Ishikawa (cell line): Measurements from ENCODE around the gene DYNLL2.

Experiments
- CEBPB ChIP-seq: IDR thresholded peaks from 2 replicates; pipeline ENCODE4 v1.6.1; 2012
- CREB1 ChIP-seq: IDR thresholded peaks from 2 replicates; pipeline ENCODE4 v1.6.1; 2012; ENCODE audit warnings: low read depth
- EGR1 ChIP-seq: IDR thresholded peaks from 2 replicates; pipeline ENCODE4 v1.6.1; 2012
- EP300 ChIP-seq: IDR thresholded peaks from 2 replicates; pipeline ENCODE4 v1.6.1; 2012; ENCODE audit warnings: borderline replicate concordance
- FOXM1 ChIP-seq: IDR thresholded peaks from 2 replicates; pipeline ENCODE4 v1.6.1; 2012; ENCODE audit warnings: low read depth, borderline replicate concordance
- NFIC ChIP-seq: IDR thresholded peaks from 2 replicates; pipeline ENCODE4 v1.6.1; 2012
- RAD21 ChIP-seq: IDR thresholded peaks from 2 replicates; pipeline ENCODE4 v1.6.1; 2012; ENCODE audit warnings: low read depth
- TAF1 ChIP-seq: IDR thresholded peaks from 2 replicates; pipeline ENCODE4 v1.6.1; 2012; ENCODE audit warnings: low read depth, mild to moderate bottlenecking
- TCF12 ChIP-seq: IDR thresholded peaks from 2 replicates; pipeline ENCODE4 v1.6.1; 2012; ENCODE audit warnings: low read depth
- TEAD4 ChIP-seq: IDR thresholded peaks from 2 replicates; pipeline ENCODE4 v1.6.1; 2012
- USF1 ChIP-seq: IDR thresholded peaks from 2 replicates; pipeline ENCODE4 v1.6.1; 2012
- YY1 ChIP-seq: IDR thresholded peaks from 2 replicates; pipeline ENCODE4 v1.6.1; 2012; ENCODE audit warnings: low read depth
- ZBTB7A ChIP-seq: IDR thresholded peaks from 2 replicates; pipeline ENCODE4 v1.6.1; 2012; ENCODE audit warnings: low read depth
- TF ChIP-seq, protein P1 (sequence below): IDR thresholded peaks from 2 replicates; pipeline ENCODE4 v1.6.1; 2012
- TF ChIP-seq, protein P2 (sequence below): IDR thresholded peaks from 2 replicates; pipeline ENCODE4 v1.6.1; 2012; ENCODE audit warnings: low read depth, mild to moderate bottlenecking

Gene DYNLL2

DNA sequence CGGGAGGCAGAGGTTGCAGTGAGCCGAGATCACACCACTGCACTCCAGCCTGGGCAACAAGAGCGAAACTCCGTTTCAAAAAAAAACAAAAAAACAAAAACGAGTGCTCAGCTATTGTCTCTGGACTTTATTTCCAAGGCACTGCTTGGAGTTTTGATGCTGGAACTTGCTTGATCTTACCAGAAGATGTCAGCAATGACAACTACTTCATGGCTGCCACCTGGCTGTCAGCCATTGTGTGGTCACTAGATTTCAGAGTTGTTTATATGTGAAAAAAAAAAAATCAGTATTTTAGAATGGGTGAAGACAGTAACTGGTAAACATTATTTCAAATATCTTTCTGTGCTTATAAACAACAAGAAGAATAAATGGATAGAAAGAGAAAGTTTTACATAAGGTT lies 38.7 kb downstream of the DYNLL2 start:
- TF ChIP-seq EGR1 (no peak), FOXM1 (no peak), TCF12 (no peak), NFIC (0 out of 2 replicates have a peak, but pooled peaks have one; percentile 7), RAD21 (peak; percentile 55), TAF1 (no peak)
- TF ChIP-seq, protein P1, sequence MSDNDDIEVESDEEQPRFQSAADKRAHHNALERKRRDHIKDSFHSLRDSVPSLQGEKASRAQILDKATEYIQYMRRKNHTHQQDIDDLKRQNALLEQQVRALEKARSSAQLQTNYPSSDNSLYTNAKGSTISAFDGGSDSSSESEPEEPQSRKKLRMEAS = no peak

DNA sequence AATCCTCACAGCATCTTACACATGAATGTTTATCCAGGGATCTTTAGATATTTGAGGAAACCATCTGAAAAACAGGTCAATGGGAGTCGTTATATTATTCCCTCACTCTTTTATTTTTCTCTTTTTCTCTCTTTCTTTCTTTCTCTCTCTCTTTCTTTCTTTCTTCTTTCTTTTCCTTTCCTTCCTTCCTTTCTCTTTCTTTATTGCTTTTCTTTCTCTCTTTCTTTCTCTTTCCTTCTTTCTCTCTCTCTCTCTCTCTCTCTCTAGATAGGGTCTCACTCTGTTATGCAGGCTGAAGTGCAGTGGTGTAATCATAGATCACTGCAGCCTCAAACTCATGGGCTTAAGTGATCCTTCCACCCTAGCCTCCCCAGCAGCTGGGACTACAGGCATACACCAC lies 44.6 kb downstream of the DYNLL2 start:
- no peak for TF ChIP-seq EGR1
- TF ChIP-seq CREB1 = no peak

DNA sequence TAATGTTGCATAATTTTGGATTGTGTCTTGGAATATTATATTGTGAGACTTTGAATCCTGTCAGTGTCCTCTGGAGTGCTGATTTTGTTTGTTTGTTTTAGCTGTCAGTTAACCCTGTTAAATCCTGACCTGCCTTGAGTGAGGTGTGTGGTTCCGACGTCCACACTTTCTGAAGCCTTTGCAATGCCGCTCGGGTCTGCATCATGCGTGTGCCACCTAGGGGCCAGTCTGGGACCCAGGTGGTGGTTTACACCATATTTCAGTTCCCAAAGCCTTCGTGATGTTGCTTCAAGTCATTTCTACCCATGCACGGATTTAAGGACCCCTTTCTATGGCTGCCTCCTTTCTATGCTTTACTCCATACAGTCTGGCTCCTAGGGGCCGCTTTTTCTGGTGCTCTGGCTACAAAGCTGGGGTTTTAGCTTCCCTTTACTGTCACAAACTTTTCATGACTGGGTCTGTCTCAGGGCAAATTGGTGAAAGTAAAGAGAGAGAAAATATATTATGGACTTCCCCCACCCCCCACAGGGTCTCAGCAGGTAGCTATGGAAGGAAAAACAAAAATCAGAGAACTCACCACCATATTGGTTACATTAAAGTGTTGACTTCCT lies 53.6 kb downstream of the DYNLL2 start:
- no peak for TF ChIP-seq TCF12
- TF ChIP-seq RAD21 = peak; percentile 63

DNA sequence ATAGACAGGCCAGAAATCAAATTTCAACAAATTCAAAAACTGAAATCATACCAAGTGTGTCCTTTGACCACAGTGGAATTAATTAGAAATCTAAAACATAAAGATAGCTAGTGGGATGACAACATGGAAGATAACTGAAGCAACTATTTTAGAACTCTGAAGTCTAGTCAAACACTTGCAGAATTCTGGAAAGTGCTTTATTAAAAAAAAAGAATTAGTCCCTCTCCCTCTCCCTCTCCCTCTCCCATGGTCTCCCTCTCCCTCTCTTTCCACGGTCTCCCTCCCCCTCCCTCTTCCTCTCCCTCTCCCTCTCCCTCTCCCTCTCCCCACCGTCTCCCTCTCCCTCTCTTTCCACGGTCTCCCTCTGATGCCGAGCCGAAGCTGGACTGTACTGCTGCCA lies 58.3 kb downstream of the DYNLL2 start:
- TF ChIP-seq EP300 (no peak), CREB1 (no peak), YY1 (no peak), USF1 (no peak), TCF12 (no peak), NFIC (no peak), RAD21 (no peak), ZBTB7A (no peak), TAF1 (no peak), EGR1 (no peak), FOXM1 (no peak), CEBPB (no peak), TEAD4 (no peak)
- TF ChIP-seq, protein P1 = no peak
- TF ChIP-seq, protein P2, sequence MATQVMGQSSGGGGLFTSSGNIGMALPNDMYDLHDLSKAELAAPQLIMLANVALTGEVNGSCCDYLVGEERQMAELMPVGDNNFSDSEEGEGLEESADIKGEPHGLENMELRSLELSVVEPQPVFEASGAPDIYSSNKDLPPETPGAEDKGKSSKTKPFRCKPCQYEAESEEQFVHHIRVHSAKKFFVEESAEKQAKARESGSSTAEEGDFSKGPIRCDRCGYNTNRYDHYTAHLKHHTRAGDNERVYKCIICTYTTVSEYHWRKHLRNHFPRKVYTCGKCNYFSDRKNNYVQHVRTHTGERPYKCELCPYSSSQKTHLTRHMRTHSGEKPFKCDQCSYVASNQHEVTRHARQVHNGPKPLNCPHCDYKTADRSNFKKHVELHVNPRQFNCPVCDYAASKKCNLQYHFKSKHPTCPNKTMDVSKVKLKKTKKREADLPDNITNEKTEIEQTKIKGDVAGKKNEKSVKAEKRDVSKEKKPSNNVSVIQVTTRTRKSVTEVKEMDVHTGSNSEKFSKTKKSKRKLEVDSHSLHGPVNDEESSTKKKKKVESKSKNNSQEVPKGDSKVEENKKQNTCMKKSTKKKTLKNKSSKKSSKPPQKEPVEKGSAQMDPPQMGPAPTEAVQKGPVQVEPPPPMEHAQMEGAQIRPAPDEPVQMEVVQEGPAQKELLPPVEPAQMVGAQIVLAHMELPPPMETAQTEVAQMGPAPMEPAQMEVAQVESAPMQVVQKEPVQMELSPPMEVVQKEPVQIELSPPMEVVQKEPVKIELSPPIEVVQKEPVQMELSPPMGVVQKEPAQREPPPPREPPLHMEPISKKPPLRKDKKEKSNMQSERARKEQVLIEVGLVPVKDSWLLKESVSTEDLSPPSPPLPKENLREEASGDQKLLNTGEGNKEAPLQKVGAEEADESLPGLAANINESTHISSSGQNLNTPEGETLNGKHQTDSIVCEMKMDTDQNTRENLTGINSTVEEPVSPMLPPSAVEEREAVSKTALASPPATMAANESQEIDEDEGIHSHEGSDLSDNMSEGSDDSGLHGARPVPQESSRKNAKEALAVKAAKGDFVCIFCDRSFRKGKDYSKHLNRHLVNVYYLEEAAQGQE = no peak

DNA sequence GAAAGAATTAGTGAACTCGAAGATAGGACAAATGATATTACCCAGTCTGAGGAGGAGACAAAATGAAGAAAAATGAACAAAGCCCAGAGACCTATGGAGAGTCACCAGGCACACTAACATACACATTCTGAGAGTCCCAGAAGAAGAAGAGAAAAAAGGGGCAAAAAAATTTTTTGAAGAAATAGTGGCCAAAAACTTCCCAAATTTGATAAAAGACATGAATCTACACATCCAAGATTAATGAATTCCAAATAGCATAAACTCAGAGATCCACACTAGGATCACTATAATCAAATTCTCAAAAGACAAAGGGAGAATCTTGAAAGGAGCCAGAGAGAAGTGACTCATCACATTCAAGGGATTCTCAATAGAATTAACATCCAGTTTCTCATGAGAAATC lies 61.6 kb downstream of the DYNLL2 start:
- no peak for TF ChIP-seq NFIC
- TF ChIP-seq, protein P1 = no peak
